ENCODE data around the gene SORBS1.

SORBS1 gene

DNA sequence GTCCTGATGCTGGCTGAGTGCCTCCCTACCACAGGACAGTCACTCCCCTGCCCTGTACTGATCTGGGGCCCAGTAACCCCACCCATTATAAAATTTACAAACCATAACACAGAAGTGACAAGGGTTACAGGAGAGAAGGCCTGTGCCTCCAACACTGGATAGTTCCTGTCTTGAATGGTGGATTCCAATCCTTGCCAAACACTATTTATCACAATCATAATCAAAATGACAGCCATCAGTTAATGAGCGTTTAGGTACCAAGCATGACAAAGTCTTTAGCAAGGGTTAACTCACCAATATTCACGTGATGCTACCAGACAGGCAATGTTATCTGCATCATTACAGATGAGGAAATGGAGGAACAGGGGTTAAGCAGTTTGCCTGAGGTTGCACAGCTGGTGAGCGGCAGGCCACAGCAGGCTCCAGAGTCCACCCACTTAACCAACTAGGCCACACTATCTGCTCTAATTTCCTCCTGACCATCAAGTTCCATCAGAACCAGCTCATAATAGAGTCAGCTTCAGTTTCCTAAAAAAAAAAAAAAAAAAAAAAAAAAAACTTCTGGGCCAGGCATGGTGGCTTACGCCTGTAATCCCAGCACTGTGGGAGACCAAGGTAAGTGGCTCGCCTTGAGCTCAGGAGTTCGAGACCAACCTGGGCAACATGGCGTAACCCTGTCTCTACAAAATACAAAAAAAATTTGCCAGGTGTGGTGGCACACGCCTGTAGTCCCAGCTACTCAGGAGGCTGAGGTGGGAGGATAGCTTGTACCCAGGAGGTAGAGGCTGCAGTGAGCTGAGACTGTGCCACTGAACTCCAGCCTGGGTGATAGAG, 284.6 kb downstream of the SORBS1 start:
- Histone ChIP-seq H3K27me3 (ENCODE audit: control insufficient read depth in 2 of 2, insufficient read depth in 2 of 2, low read length in 2 of 2) (no peaks in the 10 kb centered on the region), H3K9me3 (ENCODE audit: control insufficient read depth in 2 of 2, low read length in 2 of 2) (no peaks in the 10 kb centered on the region), H3K27ac (ENCODE audit: low read depth in 2 of 2, low read length in 2 of 2) (peak overlapping the region; percentile 85 to 93), H3K4me3 (ENCODE audit: low read length in 2 of 2) (no peak overlapping the region), H3K4me1 (ENCODE audit: control insufficient read depth in 2 of 2, insufficient read depth in 2 of 2, low read length in 2 of 2) (peaks cover 67 to 74% of the 10 kb centered on the region in 2 donors), H3K9ac (ENCODE audit: low read depth in 1 of 2, low read length in 2 of 2) (peak overlapping the region; percentile 27 to 41), H3K36me3 (ENCODE audit: control insufficient read depth in 2 of 2, insufficient read depth in 2 of 2, low read length in 2 of 2) (no peaks in the 10 kb centered on the region)

DNA sequence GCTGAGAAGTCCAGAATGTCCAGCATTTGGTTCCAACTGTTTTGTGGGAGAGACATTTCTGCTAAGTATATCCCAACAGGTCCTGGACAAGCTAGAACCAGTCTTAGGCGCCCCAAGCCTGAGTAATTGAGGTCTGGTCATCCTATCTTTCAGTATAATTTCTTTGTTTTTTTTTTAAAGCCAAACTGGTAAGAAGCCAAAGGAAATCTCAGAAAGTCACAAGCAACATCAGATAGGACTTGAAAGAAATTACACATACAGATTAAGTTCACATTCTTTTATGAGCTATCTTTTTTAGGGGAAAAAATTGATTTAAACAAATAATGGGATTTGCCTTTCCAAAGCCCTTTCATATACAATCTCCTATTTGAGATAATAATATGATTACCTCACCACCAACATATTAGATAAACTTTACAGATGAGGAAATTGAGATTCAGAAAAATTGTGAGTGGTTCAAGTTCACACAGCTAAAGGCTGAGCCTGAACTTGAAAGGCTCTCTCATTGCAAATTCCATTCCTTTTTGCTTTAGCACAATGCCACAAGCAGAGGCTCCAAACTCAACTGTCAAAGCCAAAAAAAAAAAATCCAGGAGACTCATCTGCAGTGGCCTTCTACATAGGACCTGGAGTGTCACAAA, 285.3 kb downstream of the SORBS1 start:
- peaks cover under 1 to 1% of the 10 kb centered on the region in 2 donors for H3K36me3 ChIP-seq (ENCODE audit: control insufficient read depth in 2 of 2, insufficient read depth in 2 of 2, low read length in 2 of 2)
- H3K27ac ChIP-seq (ENCODE audit: low read depth in 2 of 2, low read length in 2 of 2): peak overlapping the region; percentile 85 to 93
- no peaks in the 10 kb centered on the region for H3K27me3 ChIP-seq (ENCODE audit: control insufficient read depth in 2 of 2, insufficient read depth in 2 of 2, low read length in 2 of 2)
- peak overlapping the region in 1 of 2 donors; percentile 20 for H3K4me3 ChIP-seq (ENCODE audit: low read length in 2 of 2)
- peak overlapping the region; percentile 41 to 44 for H3K9ac ChIP-seq (ENCODE audit: low read depth in 1 of 2, low read length in 2 of 2)
- peaks cover 65 to 67% of the 10 kb centered on the region in 2 donors for H3K4me1 ChIP-seq (ENCODE audit: control insufficient read depth in 2 of 2, insufficient read depth in 2 of 2, low read length in 2 of 2)
- no peaks in the 10 kb centered on the region for H3K9me3 ChIP-seq (ENCODE audit: control insufficient read depth in 2 of 2, low read length in 2 of 2)

DNA sequence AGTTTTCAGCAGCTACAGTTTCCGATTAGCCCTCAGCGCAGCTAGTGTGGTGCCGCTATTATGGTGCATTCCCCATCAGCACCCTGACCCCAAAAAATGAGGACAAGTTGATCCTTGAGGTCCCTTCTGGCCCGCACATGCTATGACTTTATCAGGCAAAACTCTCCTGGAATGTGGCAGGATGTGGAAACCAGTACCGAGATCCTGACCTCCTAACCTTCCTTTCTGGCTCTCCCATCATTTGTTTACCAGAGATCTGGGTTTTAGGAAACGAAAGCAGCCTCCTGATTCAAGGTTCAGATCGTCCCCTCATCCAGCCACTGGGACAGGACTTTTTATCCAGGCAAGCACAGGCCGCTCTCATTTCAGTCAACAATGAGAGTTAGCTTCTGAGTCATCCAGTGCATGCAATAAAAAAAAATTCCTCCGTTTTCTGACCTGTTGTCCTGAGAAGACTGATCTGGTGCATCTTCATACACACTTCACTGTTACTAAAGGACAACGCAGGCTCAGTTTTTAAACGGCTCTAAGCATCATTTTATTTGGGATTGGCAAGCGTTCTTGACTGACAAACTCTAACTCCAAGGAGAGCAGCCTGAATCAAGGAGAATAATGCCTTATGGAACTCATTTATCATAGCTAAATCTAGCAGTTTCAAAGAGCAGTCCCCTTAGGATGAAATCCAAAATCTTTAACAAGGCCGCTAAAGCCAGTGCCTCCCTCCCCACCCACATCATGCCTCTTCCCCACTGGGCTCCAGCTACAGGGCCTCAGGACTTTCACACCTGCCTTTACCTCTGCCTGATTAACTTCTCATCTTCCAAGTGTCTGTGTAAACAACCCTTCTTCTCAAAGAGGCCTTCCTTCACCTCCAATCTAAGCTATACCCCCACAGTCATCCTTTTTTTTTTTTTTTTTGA, 287.5 kb downstream of the SORBS1 start:
- Histone ChIP-seq H3K9ac (ENCODE audit: low read depth in 1 of 2, low read length in 2 of 2) (peak overlapping the region in 1 of 2 donors; percentile 51), H3K27me3 (ENCODE audit: control insufficient read depth in 2 of 2, insufficient read depth in 2 of 2, low read length in 2 of 2) (no peaks in the 10 kb centered on the region), H3K27ac (ENCODE audit: low read depth in 2 of 2, low read length in 2 of 2) (peak overlapping the region; percentile 85 to 93), H3K4me3 (ENCODE audit: low read length in 2 of 2) (peak overlapping the region in 1 of 2 donors; percentile 35), H3K4me1 (ENCODE audit: control insufficient read depth in 2 of 2, insufficient read depth in 2 of 2, low read length in 2 of 2) (peaks cover 51 to 55% of the 10 kb centered on the region in 2 donors), H3K9me3 (ENCODE audit: control insufficient read depth in 2 of 2, low read length in 2 of 2) (no peaks in the 10 kb centered on the region), H3K36me3 (ENCODE audit: control insufficient read depth in 2 of 2, insufficient read depth in 2 of 2, low read length in 2 of 2) (peaks cover 14 to 18% of the 10 kb centered on the region in 2 donors)

DNA sequence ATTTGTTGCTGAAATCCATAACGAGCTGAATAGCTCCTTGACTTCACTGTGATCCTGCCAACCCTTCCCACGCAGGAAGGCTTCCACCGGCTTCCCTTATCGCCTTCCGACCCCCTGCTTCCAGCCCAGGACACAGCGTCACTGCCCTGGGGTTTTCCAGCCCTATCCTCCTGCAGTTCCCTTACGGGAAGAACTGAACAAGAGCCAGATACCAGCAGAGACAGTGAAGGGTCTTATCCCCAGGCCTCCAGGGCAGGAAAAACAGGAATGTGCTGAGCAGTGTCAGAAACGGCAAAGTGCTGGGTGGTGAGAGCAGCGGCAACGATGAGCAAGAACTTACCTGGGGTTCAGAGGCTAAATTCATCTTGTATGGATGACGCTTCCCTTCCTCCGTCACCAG, 292.7 kb downstream of the SORBS1 start:
- Histone ChIP-seq H3K27me3 (ENCODE audit: control insufficient read depth in 2 of 2, insufficient read depth in 2 of 2, low read length in 2 of 2) (no peaks in the 10 kb centered on the region), H3K27ac (ENCODE audit: low read depth in 2 of 2, low read length in 2 of 2) (peak overlapping the region; percentile 76 to 86), H3K9me3 (ENCODE audit: control insufficient read depth in 2 of 2, low read length in 2 of 2) (no peaks in the 10 kb centered on the region), H3K4me3 (ENCODE audit: low read length in 2 of 2) (no peak overlapping the region), H3K4me1 (ENCODE audit: control insufficient read depth in 2 of 2, insufficient read depth in 2 of 2, low read length in 2 of 2) (peaks cover 24 to 43% of the 10 kb centered on the region in 2 donors), H3K36me3 (ENCODE audit: control insufficient read depth in 2 of 2, insufficient read depth in 2 of 2, low read length in 2 of 2) (peaks cover 20 to 40% of the 10 kb centered on the region in 2 donors), H3K9ac (ENCODE audit: low read depth in 1 of 2, low read length in 2 of 2) (peak overlapping the region in 1 of 2 donors; percentile 34)

DNA sequence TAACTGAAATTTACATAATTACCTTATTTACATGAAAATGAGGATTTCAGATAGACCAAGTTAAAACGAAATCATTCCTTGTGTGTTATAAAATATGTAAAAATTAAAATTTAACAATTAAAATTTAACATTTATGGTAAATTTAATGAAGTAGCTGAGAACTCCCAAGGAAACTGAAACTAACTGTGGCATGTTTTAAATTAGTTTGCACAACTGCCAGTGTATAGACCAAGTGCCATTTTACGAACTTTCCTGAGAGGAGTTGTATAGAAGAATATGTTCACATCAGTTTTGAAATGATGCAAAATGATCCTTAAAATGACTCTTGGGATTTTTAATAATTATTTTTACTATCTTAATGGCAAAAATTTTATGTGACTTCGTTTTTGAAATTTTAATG, 293.9 kb downstream of the SORBS1 start:
- H3K4me3 ChIP-seq (ENCODE audit: low read length in 2 of 2): no peak overlapping the region
- peak overlapping the region; percentile 14 to 30 for H3K9ac ChIP-seq (ENCODE audit: low read depth in 1 of 2, low read length in 2 of 2)
- H3K36me3 ChIP-seq (ENCODE audit: control insufficient read depth in 2 of 2, insufficient read depth in 2 of 2, low read length in 2 of 2): peaks cover 30 to 45% of the 10 kb centered on the region in 2 donors
- no peaks in the 10 kb centered on the region for H3K9me3 ChIP-seq (ENCODE audit: control insufficient read depth in 2 of 2, low read length in 2 of 2)
- peak overlapping the region; percentile 76 to 86 for H3K27ac ChIP-seq (ENCODE audit: low read depth in 2 of 2, low read length in 2 of 2)
- peaks cover 18 to 37% of the 10 kb centered on the region in 2 donors for H3K4me1 ChIP-seq (ENCODE audit: control insufficient read depth in 2 of 2, insufficient read depth in 2 of 2, low read length in 2 of 2)
- H3K27me3 ChIP-seq (ENCODE audit: control insufficient read depth in 2 of 2, insufficient read depth in 2 of 2, low read length in 2 of 2): no peaks in the 10 kb centered on the region

DNA sequence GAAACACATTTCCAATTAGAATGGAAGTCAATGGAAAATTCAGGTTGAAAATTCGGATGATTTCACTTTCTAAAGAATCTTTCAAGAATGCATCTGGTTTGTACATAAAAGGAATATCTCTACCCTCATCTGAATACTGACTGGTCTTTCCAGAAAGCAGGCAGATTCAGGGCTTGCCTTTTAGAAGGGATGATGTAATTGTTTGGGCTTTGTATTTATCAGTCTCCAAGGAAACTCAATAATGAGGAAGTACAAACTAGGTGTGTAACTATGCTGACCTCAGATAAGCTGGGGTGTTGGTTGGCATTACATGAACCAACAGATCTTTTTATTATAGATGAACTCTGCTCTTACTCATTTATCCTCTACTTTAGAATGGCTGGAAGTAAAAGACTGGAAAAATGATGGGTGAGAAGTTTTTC, 294.5 kb downstream of the SORBS1 start:
- H3K36me3 ChIP-seq (ENCODE audit: control insufficient read depth in 2 of 2, insufficient read depth in 2 of 2, low read length in 2 of 2): peaks cover 33 to 50% of the 10 kb centered on the region in 2 donors
- peaks cover 18 to 37% of the 10 kb centered on the region in 2 donors for H3K4me1 ChIP-seq (ENCODE audit: control insufficient read depth in 2 of 2, insufficient read depth in 2 of 2, low read length in 2 of 2)
- no peak overlapping the region for H3K4me3 ChIP-seq (ENCODE audit: low read length in 2 of 2)
- peak overlapping the region; percentile 36 to 61 for H3K9ac ChIP-seq (ENCODE audit: low read depth in 1 of 2, low read length in 2 of 2)
- peak overlapping the region; percentile 74 to 86 for H3K27ac ChIP-seq (ENCODE audit: low read depth in 2 of 2, low read length in 2 of 2)
- no peaks in the 10 kb centered on the region for H3K27me3 ChIP-seq (ENCODE audit: control insufficient read depth in 2 of 2, insufficient read depth in 2 of 2, low read length in 2 of 2)
- H3K9me3 ChIP-seq (ENCODE audit: control insufficient read depth in 2 of 2, low read length in 2 of 2): no peaks in the 10 kb centered on the region

DNA sequence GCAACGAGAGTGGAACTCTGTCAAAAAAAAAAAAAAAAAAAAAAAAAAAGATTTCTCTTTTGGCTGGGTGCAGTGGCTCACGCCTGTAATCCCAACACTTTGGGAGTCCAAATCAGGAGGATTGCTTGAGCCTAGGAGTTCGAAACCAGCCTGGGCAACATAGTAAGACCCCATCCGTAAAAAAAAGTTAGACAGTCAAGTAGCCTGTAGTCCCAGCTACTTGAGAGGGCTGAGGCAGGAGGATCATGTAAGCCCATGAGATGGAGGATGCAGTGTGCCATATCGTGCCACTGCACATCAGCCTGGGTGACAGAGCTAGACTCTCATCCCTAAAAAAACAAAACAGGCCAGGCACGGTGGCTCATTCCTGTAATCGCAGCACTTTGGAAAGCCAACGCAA, 295.6 kb downstream of the SORBS1 start:
- Histone ChIP-seq H3K4me1 (ENCODE audit: control insufficient read depth in 2 of 2, insufficient read depth in 2 of 2, low read length in 2 of 2) (peaks cover 19 to 43% of the 10 kb centered on the region in 2 donors), H3K4me3 (ENCODE audit: low read length in 2 of 2) (no peak overlapping the region), H3K9ac (ENCODE audit: low read depth in 1 of 2, low read length in 2 of 2) (peak overlapping the region in 1 of 2 donors; percentile 22), H3K27me3 (ENCODE audit: control insufficient read depth in 2 of 2, insufficient read depth in 2 of 2, low read length in 2 of 2) (no peaks in the 10 kb centered on the region), H3K27ac (ENCODE audit: low read depth in 2 of 2, low read length in 2 of 2) (peak overlapping the region in 1 of 2 donors; percentile 16), H3K36me3 (ENCODE audit: control insufficient read depth in 2 of 2, insufficient read depth in 2 of 2, low read length in 2 of 2) (peaks cover 38 to 57% of the 10 kb centered on the region in 2 donors), H3K9me3 (ENCODE audit: control insufficient read depth in 2 of 2, low read length in 2 of 2) (no peaks in the 10 kb centered on the region)

DNA sequence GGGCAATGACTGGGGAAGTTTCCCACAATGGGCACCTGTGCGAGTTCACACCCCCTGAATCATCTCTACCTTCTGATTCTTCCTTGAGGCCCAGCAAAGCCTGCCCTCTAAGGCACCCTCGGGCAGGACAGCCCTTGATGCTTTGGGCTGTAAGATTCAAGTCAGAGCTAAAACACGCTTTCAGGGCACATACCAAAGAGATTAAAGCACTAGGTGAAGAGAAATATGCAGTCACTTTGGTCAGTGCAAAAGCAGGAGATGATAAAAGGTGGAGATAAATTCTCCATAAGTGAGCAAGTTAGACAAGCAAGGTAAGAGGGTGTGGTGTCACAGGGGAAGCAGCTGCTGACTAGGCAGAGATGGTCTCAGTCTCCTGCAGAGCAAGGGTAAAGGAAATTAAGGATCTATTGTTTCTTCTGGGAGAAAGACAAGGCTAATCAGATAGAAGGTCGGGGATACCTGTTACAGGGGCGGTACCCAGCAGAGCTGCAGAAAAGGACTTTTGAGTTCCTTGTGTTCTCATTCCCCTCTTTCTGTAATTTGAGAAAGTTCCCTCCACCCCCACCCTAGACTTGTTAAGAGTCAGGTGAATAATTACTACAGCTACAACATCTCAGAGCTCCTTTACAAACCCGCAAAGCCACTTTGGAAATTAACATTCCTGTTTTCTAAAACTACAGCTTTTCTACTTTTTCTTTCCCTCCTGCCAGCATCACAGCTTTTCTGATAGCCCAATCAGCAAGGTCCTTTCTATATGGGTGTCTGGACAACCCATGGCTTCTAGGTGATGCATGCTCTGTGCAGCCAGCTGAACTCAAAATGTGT, 296.7 kb downstream of the SORBS1 start:
- Histone ChIP-seq H3K36me3 (ENCODE audit: control insufficient read depth in 2 of 2, insufficient read depth in 2 of 2, low read length in 2 of 2) (peaks cover 42 to 57% of the 10 kb centered on the region in 2 donors), H3K4me3 (ENCODE audit: low read length in 2 of 2) (no peak overlapping the region), H3K9me3 (ENCODE audit: control insufficient read depth in 2 of 2, low read length in 2 of 2) (no peaks in the 10 kb centered on the region), H3K27me3 (ENCODE audit: control insufficient read depth in 2 of 2, insufficient read depth in 2 of 2, low read length in 2 of 2) (no peaks in the 10 kb centered on the region), H3K27ac (ENCODE audit: low read depth in 2 of 2, low read length in 2 of 2) (peak overlapping the region; percentile 24 to 48), H3K9ac (ENCODE audit: low read depth in 1 of 2, low read length in 2 of 2) (no peak overlapping the region), H3K4me1 (ENCODE audit: control insufficient read depth in 2 of 2, insufficient read depth in 2 of 2, low read length in 2 of 2) (peaks cover 19 to 43% of the 10 kb centered on the region in 2 donors)

DNA sequence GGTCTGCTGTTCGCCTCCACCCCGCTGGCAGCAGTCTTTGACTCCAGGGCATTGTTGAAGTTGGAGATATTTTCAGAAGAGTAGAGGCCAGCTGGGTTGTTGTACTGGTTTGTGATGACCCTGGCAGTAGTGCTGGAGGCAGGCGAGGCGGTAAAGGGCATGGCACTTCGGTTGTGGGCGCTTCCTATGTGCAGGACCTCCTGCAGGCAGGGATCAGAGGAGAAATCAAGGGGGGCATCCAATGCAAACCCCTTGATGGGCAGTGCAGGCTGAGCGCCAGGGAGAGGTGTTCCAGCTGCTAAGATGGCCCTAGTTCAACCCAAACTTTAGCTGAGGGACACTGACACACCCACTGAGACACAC, 297.3 kb downstream of the SORBS1 start:
- H3K9me3 ChIP-seq (ENCODE audit: control insufficient read depth in 2 of 2, low read length in 2 of 2): no peaks in the 10 kb centered on the region

More for the DNA sequence above, 297.3 kb downstream of the SORBS1 start:
- Histone ChIP-seq H3K4me1 (ENCODE audit: control insufficient read depth in 2 of 2, insufficient read depth in 2 of 2, low read length in 2 of 2) (peaks cover 19 to 39% of the 10 kb centered on the region in 2 donors), H3K4me3 (ENCODE audit: low read length in 2 of 2) (no peak overlapping the region), H3K9ac (ENCODE audit: low read depth in 1 of 2, low read length in 2 of 2) (no peak overlapping the region), H3K36me3 (ENCODE audit: control insufficient read depth in 2 of 2, insufficient read depth in 2 of 2, low read length in 2 of 2) (peaks cover 43 to 57% of the 10 kb centered on the region in 2 donors), H3K27ac (ENCODE audit: low read depth in 2 of 2, low read length in 2 of 2) (peak overlapping the region; percentile 24 to 48), H3K27me3 (ENCODE audit: control insufficient read depth in 2 of 2, insufficient read depth in 2 of 2, low read length in 2 of 2) (no peaks in the 10 kb centered on the region)

Measured in mucosa of rectum (tissue), 2 donors.